Pancreas (tissue), 10 donors: ENCODE measurements around the gene GLYATL3. TPM values are rescaled to one million over a fixed set of nuclear protein-coding genes. Genes with fewer than 3 reads are reported as not detected.

Experiments used
- ATAC-seq, 4 donors: fragments of 200-7000 bp; cut with Tn5 transposase; one replicate each; pipeline versions ENCODE4 v1.8.0 to v1.9.1; 2020; ENCODE audit warnings: mild to moderate bottlenecking in 4 of 4, moderate library complexity in 4 of 4
- DNase-seq, 6 donors: peaks; one replicate each; pipeline ENCODE4 v3.0.0-alpha.2; 2020
- FAIRE-seq: peaks from 2 replicates; lab custom pipeline; 2012; peaks lifted over from hg19 to GRCh38; lab: Jason Lieb, UNC
- H3K27ac ChIP-seq, 4 donors: fragments of 200-600 bp; sonication (generic); 1 replicate in 3 of 4; 2 replicates in 1 of 4; pipeline versions ENCODE4 v1.5.0 to v1.8.0; 2020
- H3K27me3 ChIP-seq, 4 donors: fragments of 200-600 bp; one replicate each; pipeline ENCODE4 v1.8.0; 2021
- H3K36me3 ChIP-seq, 3 donors: fragments of 200-600 bp; sonication (generic) in 1 of 3; one replicate each; pipeline versions ENCODE4 v1.5.0 to v1.8.0; 2020 to 2021
- H3K4me1 ChIP-seq, 3 donors: fragments of 200-600 bp; one replicate each; pipeline ENCODE4 v1.8.0; 2021
- H3K4me3 ChIP-seq, 4 donors: fragments of 200-600 bp; sonication (generic) in 2 of 4; one replicate each; pipeline versions ENCODE4 v1.5.0 to v1.8.0; 2020 to 2021
- H3K9me3 ChIP-seq, 4 donors: fragments of 200-600 bp; one replicate each; pipeline ENCODE4 v1.8.0; 2021
- WGBS, 2 donors: extraction: QIAGEN DNeasy Blood & Tissue Kit; methylation state at CpG; one replicate each; pipeline ENCODE4 v1.1.7; 2013; 5-methylcytosine and 5-hydroxymethylcytosine counted together
- intact Hi-C, 3 donors: fragments of 100-400 bp; cut with DNase I; formaldehyde crosslinking; loops; one replicate each; pipeline versions ENCODE4 v1.11.1 to v1.14.2; 2022
- polyA plus RNA-seq, 2 donors: library from polyadenylated mRNA; stranded (reverse); fragments of 200-250 nt; gene quantifications; one replicate each; pipeline ENCODE4 v1.2.3, GENCODE V29; 2013
- total RNA-seq, 6 donors: library from RNA; stranded (reverse); fragmentation: NEBNext Ultra II Directional in 4 of 6; extraction: Animal tissue kit (Norgen Biotek cat#: 25700) in 4 of 6; gene quantifications; one replicate each; pipeline versions ENCODE4 v1.2.1 to v1.2.4, GENCODE V29; 2021 to 2023
- TF ChIP-seq, protein P1 (sequence below), 4 donors: fragments of 200-600 bp; sonication (generic) in 3 of 4; IDR thresholded peaks; one replicate each; pipeline versions ENCODE4 v1.5.0 to v1.8.0; 2021; ENCODE audit warnings: antibody characterized with exemption in 4 of 4
- donor health status: healthy with polysubstance abuse.
- donor health status: DM: no; HTN: no; CAD: no; lungs with moderate emphysema.
- donor health status: DM: no; HTN: no; CAD: no.
- donor health status: control.
- donor health status: control.
- donor health status: Bipolar disorder and iron deficiency.
- donor health status: DM: yes; HTN: yes; CAD: no.
- donor health status: DM: no; HTN: no; CAD: no.
- donor health status: DM: no; HTN: no; CAD: no.
- donor health status: DM: yes; HTN: yes; CAD: no.

The GLYATL3 gene
- total and polyA plus RNA-seq, 8 donors = 0.09 TPM; not detected in 7

DNA sequence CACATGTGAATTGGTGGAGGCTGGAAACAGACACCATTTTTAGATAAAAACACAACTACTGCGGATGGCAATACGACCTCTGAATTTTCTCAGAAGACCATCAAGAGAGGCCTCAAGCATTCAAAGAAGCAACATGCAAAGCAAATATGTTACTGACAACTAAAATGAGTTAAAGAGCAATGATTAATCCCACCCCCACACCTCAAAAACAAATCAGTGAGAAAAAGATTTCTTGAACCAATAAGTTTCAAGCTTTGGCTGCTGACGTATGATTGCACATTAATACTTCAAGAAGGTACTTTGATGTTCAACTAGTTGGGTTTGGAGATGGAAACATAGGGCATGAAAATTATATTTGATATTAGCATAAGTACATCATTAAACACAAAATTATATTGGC, 37.7 kb upstream of the GLYATL3 start:
- no peak for FAIRE-seq
- Histone ChIP-seq H3K4me1 (peaks cover 10 to 27% (median 15%) of the 10 kb centered on the region in 3 donors), H3K27me3 (no peaks in the 10 kb centered on the region), H3K27ac (peak overlapping the region in 1 of 4 donors; percentile 70), H3K4me3 (peak overlapping the region; percentile 57 to 81 (median 60)), H3K36me3 (peaks cover 0 to 6% (median 0%) of the 10 kb centered on the region in 3 donors), H3K9me3 (no peaks in the 10 kb centered on the region)
- DNase-seq = no peak
- 9 to 15% methylated on average over 3 of the region's 3 CpGs for WGBS, 2 donors
- intact Hi-C loops = no loop called here
- TF ChIP-seq, protein P1, sequence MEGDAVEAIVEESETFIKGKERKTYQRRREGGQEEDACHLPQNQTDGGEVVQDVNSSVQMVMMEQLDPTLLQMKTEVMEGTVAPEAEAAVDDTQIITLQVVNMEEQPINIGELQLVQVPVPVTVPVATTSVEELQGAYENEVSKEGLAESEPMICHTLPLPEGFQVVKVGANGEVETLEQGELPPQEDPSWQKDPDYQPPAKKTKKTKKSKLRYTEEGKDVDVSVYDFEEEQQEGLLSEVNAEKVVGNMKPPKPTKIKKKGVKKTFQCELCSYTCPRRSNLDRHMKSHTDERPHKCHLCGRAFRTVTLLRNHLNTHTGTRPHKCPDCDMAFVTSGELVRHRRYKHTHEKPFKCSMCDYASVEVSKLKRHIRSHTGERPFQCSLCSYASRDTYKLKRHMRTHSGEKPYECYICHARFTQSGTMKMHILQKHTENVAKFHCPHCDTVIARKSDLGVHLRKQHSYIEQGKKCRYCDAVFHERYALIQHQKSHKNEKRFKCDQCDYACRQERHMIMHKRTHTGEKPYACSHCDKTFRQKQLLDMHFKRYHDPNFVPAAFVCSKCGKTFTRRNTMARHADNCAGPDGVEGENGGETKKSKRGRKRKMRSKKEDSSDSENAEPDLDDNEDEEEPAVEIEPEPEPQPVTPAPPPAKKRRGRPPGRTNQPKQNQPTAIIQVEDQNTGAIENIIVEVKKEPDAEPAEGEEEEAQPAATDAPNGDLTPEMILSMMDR (IDR thresholded peaks at IDR 0.05) = no peak
- ATAC-seq = no peak

DNA sequence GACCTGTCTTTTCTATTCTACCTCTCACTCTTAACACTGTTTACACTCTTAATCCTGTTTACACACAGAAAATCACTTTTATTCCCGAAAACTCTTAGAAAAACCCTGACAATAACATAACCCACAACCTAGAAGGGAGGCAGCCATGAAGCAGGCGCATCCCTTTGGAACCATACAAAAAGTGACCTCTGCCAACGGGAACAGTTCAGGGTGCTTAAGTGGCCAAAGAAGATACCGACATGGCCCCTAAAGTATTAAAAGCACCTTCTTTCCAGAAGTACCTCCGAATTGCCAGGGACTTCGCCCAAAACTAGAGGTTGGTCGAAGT, 37.2 kb upstream of the GLYATL3 start:
- peak overlapping the region; percentile 57 to 81 (median 60) for H3K4me3 ChIP-seq
- no peaks in the 10 kb centered on the region for H3K9me3 ChIP-seq
- ATAC-seq = peak; percentile 22 to 51 (median 36)
- no peak for FAIRE-seq
- peak overlapping the region; percentile 70 to 88 (median 84) for H3K27ac ChIP-seq
- DNase-seq = no peak
- intact Hi-C loops = no loop called here
- H3K27me3 ChIP-seq = no peaks in the 10 kb centered on the region
- peaks cover 10 to 27% (median 15%) of the 10 kb centered on the region in 3 donors for H3K4me1 ChIP-seq
- TF ChIP-seq, protein P1 (IDR thresholded peaks at IDR 0.05) = no peak
- peaks cover 0 to 4% (median 0%) of the 10 kb centered on the region in 3 donors for H3K36me3 ChIP-seq
- 0 to 1% methylated on average over 7 of the region's 7 CpGs for WGBS, 2 donors

DNA sequence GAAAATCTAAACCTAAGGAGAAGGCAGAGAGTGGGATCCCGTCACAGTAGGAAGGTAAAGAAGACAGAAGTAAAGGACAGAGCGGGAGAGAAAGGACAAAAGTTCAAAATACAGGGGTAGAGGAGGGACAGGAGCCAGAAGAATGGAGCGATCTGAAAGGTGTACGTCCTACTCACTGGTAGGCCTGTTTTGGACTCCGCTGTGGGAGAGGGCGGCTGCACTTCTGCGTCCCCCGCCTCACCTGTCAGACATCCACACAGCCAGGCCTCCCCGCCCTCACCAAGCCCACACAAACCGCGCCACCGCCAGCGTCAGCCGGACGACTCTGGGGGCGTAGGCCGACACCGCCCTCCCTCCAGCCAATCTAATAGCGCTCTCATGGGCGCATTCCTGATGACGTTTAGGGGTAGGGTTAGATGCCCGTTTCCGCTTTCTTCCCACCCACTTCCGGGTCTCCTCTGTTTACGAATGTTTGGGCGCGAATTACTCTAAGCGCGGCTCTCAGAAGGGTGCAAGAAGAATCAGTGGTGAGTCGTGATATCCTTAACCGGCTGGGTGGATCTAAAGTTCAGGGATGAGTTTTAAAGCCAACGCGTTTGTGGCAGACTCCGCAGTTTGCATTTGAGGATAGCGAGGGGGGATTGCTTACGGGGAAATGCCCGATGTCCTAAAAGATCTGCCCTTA, 36.7 kb upstream of the GLYATL3 start, which contains the start of the genes CENPQ and MMUT:
Gene CENPQ (plus strand): TSS at position 444 of the 685 bp plus-strand sequence. CDS start 6,807 bp downstream, outside the sequence.
Gene MMUT (minus strand): TSS at position 327 of the 685 bp plus-strand sequence. CDS start 3,787 bp downstream, outside the sequence.
- H3K27me3 ChIP-seq = no peaks in the 10 kb centered on the region
- H3K4me3 ChIP-seq = peak within 1 kb of the TSS; percentile 57 to 81 (median 60)
- DNase-seq (peak; percentile 90 to 95 (median 93)), FAIRE-seq (peak; percentile 89), ATAC-seq (peak; percentile 99 to 100 (median 100))
- peak within 1 kb of the TSS; percentile 70 to 88 (median 84) for H3K27ac ChIP-seq
- H3K9me3 ChIP-seq = no peaks in the 10 kb centered on the region
- H3K4me1 ChIP-seq = peaks cover 10 to 27% (median 15%) of the 10 kb centered on the region in 3 donors
- intact Hi-C loops = no loop called here
- TF ChIP-seq, protein P1 (IDR thresholded peaks at IDR 0.05) = no peak
- WGBS, 2 donors = 0% methylated on average over 36 to 37 of the region's 37 CpGs
- H3K36me3 ChIP-seq = no peaks in the 10 kb centered on the region

DNA sequence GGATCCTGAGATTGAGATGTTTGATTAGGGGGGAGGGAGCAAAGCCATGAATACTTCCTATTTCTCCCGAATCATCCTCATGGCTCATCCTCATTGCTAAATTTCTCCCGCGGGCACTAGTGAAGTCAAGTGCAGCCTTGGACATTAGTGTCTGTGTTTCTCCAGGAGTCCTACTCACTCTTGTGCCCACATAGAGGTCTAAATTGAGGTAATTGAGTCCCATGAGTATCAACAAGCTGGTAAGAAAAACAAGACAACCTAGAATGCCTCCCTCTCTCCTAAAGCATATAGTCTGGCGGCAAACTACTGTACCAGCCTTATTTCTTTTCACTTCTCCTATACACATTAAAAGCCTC, 36.1 kb upstream of the GLYATL3 start:
- H3K9me3 ChIP-seq = no peaks in the 10 kb centered on the region
- intact Hi-C loops = no loop called here
- no peaks in the 10 kb centered on the region for H3K27me3 ChIP-seq
- no peaks in the 10 kb centered on the region for H3K36me3 ChIP-seq
- peak overlapping the region in 2 of 4 donors; percentile 70 to 88 for H3K27ac ChIP-seq
- DNase-seq = no peak
- peaks cover 10 to 27% (median 15%) of the 10 kb centered on the region in 3 donors for H3K4me1 ChIP-seq
- ATAC-seq = peak in 3 of 4 donors; percentile 1 to 6 (median 6)
- WGBS, 2 donors = 0 to 1% methylated on average over 4 of the region's 4 CpGs
- peak overlapping the region; percentile 57 to 81 (median 60) for H3K4me3 ChIP-seq
- no peak for FAIRE-seq
- TF ChIP-seq, protein P1 (IDR thresholded peaks at IDR 0.05) = no peak

DNA sequence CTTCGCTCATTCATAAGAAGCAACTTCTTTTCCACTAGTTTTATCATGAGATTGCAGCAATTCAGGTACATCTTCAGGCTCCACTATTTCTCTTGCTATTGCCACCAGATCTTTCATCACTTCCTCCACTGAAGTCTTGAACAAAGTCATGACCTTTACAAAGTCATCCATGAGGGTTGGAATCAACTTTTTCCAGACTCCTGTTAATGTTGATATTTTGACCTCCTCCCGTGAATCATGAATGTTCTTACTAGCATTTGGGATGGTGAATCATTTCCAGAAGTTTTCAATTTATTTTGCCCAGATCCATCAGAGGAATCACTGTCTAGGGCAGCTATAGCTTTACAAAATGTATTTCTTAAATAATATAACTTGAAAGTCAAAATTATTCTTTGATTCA, 35.0 kb upstream of the GLYATL3 start:
- ATAC-seq (no peak), FAIRE-seq (no peak), DNase-seq (no peak)
- TF ChIP-seq, protein P1 (IDR thresholded peaks at IDR 0.05) = no peak
- Histone ChIP-seq H3K27me3 (no peaks in the 10 kb centered on the region), H3K4me3 (no peak overlapping the region), H3K36me3 (no peaks in the 10 kb centered on the region), H3K27ac (no peak overlapping the region), H3K4me1 (peaks cover 10 to 27% (median 15%) of the 10 kb centered on the region in 3 donors), H3K9me3 (no peaks in the 10 kb centered on the region)
- intact Hi-C loops = no loop called here
- WGBS, 2 donors = 92 to 96% methylated on average over 2 of the region's 2 CpGs
